ENCODE results near the gene XPO1.

Gene XPO1

GRCh38 chr2:61437170-61437569 lies 101.0 kb downstream of the XPO1 start:
- CTCF ChIA-PET = interaction anchor here (1.5 kb wide), 1 partner anchor 15 kb away, joined by 5 read pairs; no protein-coding TSS in a partner anchor
- no peak overlapping the region for H3K4me3 ChIP-seq (ENCODE audit: control insufficient read depth in 1 of 7, extremely low read depth in 1 of 7, insufficient read depth in 4 of 7, low read depth in 2 of 7, low read length in 6 of 7)
- H3K27ac ChIP-seq (ENCODE audit: insufficient read depth in 1 of 2, low read depth in 1 of 2, low read length in 2 of 2, poor library complexity in 1 of 2, severe bottlenecking in 2 of 2) = no peak overlapping the region
- 94% methylated on average over 2 of the region's 4 CpGs for WGBS (ENCODE audit: insufficient coverage)
- peaks cover 0 to 22% (median 6%) of the 10 kb centered on the region in 4 experiments for H3K4me1 ChIP-seq (ENCODE audit: control extremely low read depth in 1 of 4, control insufficient read depth in 4 of 4, insufficient read depth in 4 of 4, low read length in 3 of 4)
- H3K36me3 ChIP-seq (ENCODE audit: control insufficient read depth in 4 of 4, insufficient read depth in 4 of 4, low read length in 3 of 4) = peaks cover 0 to 7% (median 4%) of the 10 kb centered on the region in 4 experiments
- POLR2A ChIA-PET = interaction anchor here (0.6 kb wide), 1 partner anchor 14 kb away, joined by 5 read pairs; no protein-coding TSS in a partner anchor
- DNase-seq = no peak
- H3K27me3 ChIP-seq (replicated peaks in 2 of 5; ENCODE audit: control insufficient read depth in 4 of 5, insufficient read depth in 5 of 5, low read length in 4 of 5) = no peaks in the 10 kb centered on the region
- H3K9me3 ChIP-seq (ENCODE audit: control extremely low read depth in 1 of 5, control insufficient read depth in 4 of 5, insufficient read depth in 2 of 5, low read depth in 1 of 5, low read length in 4 of 5) = peaks cover 0 to 17% (median 2%) of the 10 kb centered on the region in 5 experiments

- DNase-seq = no peak
- Histone ChIP-seq H3K4me1 (ENCODE audit: control extremely low read depth in 1 of 4, control insufficient read depth in 4 of 4, insufficient read depth in 4 of 4, low read length in 3 of 4) (peaks cover 0 to 18% (median 6%) of the 10 kb centered on the region in 4 experiments), H3K9me3 (ENCODE audit: control extremely low read depth in 1 of 5, control insufficient read depth in 4 of 5, insufficient read depth in 2 of 5, low read depth in 1 of 5, low read length in 4 of 5) (peaks cover 0 to 17% (median 2%) of the 10 kb centered on the region in 5 experiments), H3K27ac (ENCODE audit: insufficient read depth in 1 of 2, low read depth in 1 of 2, low read length in 2 of 2, poor library complexity in 1 of 2, severe bottlenecking in 2 of 2) (no peak overlapping the region), H3K36me3 (ENCODE audit: control insufficient read depth in 4 of 4, insufficient read depth in 4 of 4, low read length in 3 of 4) (peaks cover 0 to 7% (median 4%) of the 10 kb centered on the region in 4 experiments), H3K4me3 (ENCODE audit: control insufficient read depth in 1 of 7, extremely low read depth in 1 of 7, insufficient read depth in 4 of 7, low read depth in 2 of 7, low read length in 6 of 7) (no peak overlapping the region), H3K27me3 (replicated peaks in 2 of 5; ENCODE audit: control insufficient read depth in 4 of 5, insufficient read depth in 5 of 5, low read length in 4 of 5) (no peaks in the 10 kb centered on the region)
- POLR2A ChIA-PET = no interaction called here
- WGBS (ENCODE audit: insufficient coverage) = 80% methylated on average over 1 of the region's 2 CpGs
- CTCF ChIA-PET = interaction anchor here (0.8 to 1.5 kb wide), 2 partner anchors 10 to 14 kb away, joined by 3 to 5 read pairs; no protein-coding TSS in a partner anchor
Measured at GRCh38 chr2:61436092-61436491, 102.1 kb downstream of the XPO1 start.

GRCh38 chr2:61435291-61435690 lies 102.9 kb downstream of the XPO1 start:
- peaks cover 0 to 7% (median 4%) of the 10 kb centered on the region in 4 experiments for H3K36me3 ChIP-seq (ENCODE audit: control insufficient read depth in 4 of 4, insufficient read depth in 4 of 4, low read length in 3 of 4)
- no peak overlapping the region for H3K4me3 ChIP-seq (ENCODE audit: control insufficient read depth in 1 of 7, extremely low read depth in 1 of 7, insufficient read depth in 4 of 7, low read depth in 2 of 7, low read length in 6 of 7)
- DNase-seq = no peak
- POLR2A ChIA-PET = no interaction called here
- no peak overlapping the region for H3K27ac ChIP-seq (ENCODE audit: insufficient read depth in 1 of 2, low read depth in 1 of 2, low read length in 2 of 2, poor library complexity in 1 of 2, severe bottlenecking in 2 of 2)
- H3K4me1 ChIP-seq (ENCODE audit: control extremely low read depth in 1 of 4, control insufficient read depth in 4 of 4, insufficient read depth in 4 of 4, low read length in 3 of 4) = peaks cover 0 to 18% (median 6%) of the 10 kb centered on the region in 4 experiments
- H3K27me3 ChIP-seq (replicated peaks in 2 of 5; ENCODE audit: control insufficient read depth in 4 of 5, insufficient read depth in 5 of 5, low read length in 4 of 5) = no peaks in the 10 kb centered on the region
- CTCF ChIA-PET = no interaction called here
- peaks cover 0 to 17% (median 2%) of the 10 kb centered on the region in 5 experiments for H3K9me3 ChIP-seq (ENCODE audit: control extremely low read depth in 1 of 5, control insufficient read depth in 4 of 5, insufficient read depth in 2 of 5, low read depth in 1 of 5, low read length in 4 of 5)
- no CpG with 5 or more reads among the region's 1 CpG for WGBS (ENCODE audit: insufficient coverage)

- H3K9me3 ChIP-seq (ENCODE audit: control extremely low read depth in 1 of 5, control insufficient read depth in 4 of 5, insufficient read depth in 2 of 5, low read depth in 1 of 5, low read length in 4 of 5) = peaks cover 0 to 17% (median 0%) of the 10 kb centered on the region in 5 experiments
- ChIA-PET POLR2A (no interaction called here), CTCF (no interaction called here)
- peaks cover 0 to 15% (median 6%) of the 10 kb centered on the region in 4 experiments for H3K4me1 ChIP-seq (ENCODE audit: control extremely low read depth in 1 of 4, control insufficient read depth in 4 of 4, insufficient read depth in 4 of 4, low read length in 3 of 4)
- no peak overlapping the region for H3K4me3 ChIP-seq (ENCODE audit: control insufficient read depth in 1 of 7, extremely low read depth in 1 of 7, insufficient read depth in 4 of 7, low read depth in 2 of 7, low read length in 6 of 7)
- H3K27ac ChIP-seq (ENCODE audit: insufficient read depth in 1 of 2, low read depth in 1 of 2, low read length in 2 of 2, poor library complexity in 1 of 2, severe bottlenecking in 2 of 2) = no peak overlapping the region
- peak in 2 of 3 donors; percentile 66 to 74 for DNase-seq
- peaks cover 0 to 4% (median under 1%) of the 10 kb centered on the region in 4 experiments for H3K36me3 ChIP-seq (ENCODE audit: control insufficient read depth in 4 of 4, insufficient read depth in 4 of 4, low read length in 3 of 4)
- H3K27me3 ChIP-seq (replicated peaks in 2 of 5; ENCODE audit: control insufficient read depth in 4 of 5, insufficient read depth in 5 of 5, low read length in 4 of 5) = no peaks in the 10 kb centered on the region
Measured at GRCh38 chr2:61434314-61434713, 103.8 kb downstream of the XPO1 start.

DNA sequence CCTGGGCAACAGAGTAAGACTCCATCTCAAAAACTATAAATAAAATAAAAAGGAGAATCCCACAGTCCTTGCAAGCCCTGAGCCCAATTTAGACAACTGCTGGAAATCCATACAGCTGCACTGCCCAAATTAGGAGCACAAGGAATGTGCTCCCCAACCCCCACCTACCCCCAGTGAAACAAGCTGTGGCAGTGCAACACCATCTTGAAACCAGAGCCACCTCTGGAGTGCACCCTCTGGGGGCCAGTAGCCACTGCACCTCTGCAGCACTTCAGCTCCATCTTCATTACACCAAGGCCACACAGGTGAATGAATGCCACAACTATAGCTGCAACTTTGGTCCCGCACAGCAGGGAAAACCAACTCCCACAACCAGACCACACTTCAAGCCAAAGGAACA lies 104.5 kb downstream of the XPO1 start:
- CTCF ChIA-PET = interaction anchor here (1.0 to 1.3 kb wide), 2 partner anchors 24 to 29 kb away, joined by 3 read pairs; no protein-coding TSS in a partner anchor
- POLR2A ChIA-PET = no interaction called here
- 100% methylated on average over 1 of the region's 1 CpG for WGBS (ENCODE audit: insufficient coverage)

DNA sequence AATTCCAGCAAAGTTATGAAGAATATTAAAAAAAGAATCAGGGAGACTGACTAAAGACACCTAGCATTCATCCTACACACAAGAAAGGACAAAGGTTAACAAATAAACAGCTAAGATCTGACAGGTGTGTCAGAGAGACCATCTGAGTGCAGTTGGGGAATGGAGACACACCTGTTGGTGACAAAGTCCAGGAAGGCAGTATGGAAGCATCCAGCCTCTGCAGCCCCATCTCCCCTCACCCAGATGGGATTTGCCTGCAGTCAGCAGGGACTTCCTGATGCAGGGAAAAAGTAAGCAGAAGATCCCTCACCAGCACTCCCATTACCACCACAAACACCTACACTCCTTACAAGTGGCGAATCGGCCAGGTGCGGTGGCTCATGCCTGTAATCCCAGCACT lies 105.2 kb downstream of the XPO1 start:
- 96% methylated on average over 3 of the region's 3 CpGs for WGBS (ENCODE audit: insufficient coverage)
- Histone ChIP-seq H3K9me3 (ENCODE audit: control extremely low read depth in 1 of 5, control insufficient read depth in 4 of 5, insufficient read depth in 2 of 5, low read depth in 1 of 5, low read length in 4 of 5) (peaks cover 0 to 14% (median 0%) of the 10 kb centered on the region in 5 experiments), H3K4me3 (ENCODE audit: control insufficient read depth in 1 of 7, extremely low read depth in 1 of 7, insufficient read depth in 4 of 7, low read depth in 2 of 7, low read length in 6 of 7) (no peak overlapping the region), H3K27ac (ENCODE audit: insufficient read depth in 1 of 2, low read depth in 1 of 2, low read length in 2 of 2, poor library complexity in 1 of 2, severe bottlenecking in 2 of 2) (no peak overlapping the region), H3K4me1 (ENCODE audit: control extremely low read depth in 1 of 4, control insufficient read depth in 4 of 4, insufficient read depth in 4 of 4, low read length in 3 of 4) (peaks cover 0 to 14% (median 6%) of the 10 kb centered on the region in 4 experiments), H3K27me3 (replicated peaks in 2 of 5; ENCODE audit: control insufficient read depth in 4 of 5, insufficient read depth in 5 of 5, low read length in 4 of 5) (no peaks in the 10 kb centered on the region), H3K36me3 (ENCODE audit: control insufficient read depth in 4 of 4, insufficient read depth in 4 of 4, low read length in 3 of 4) (no peaks in the 10 kb centered on the region)
- ChIA-PET POLR2A (no interaction called here), CTCF (interaction anchor here (0.7 to 1.3 kb wide), 4 partner anchors 15 to 47 kb away, joined by 3 to 4 read pairs (median 3); no protein-coding TSS in a partner anchor)
- no peak for DNase-seq

More for the DNA sequence above, 104.5 kb downstream of the XPO1 start:
- Histone ChIP-seq H3K36me3 (ENCODE audit: control insufficient read depth in 4 of 4, insufficient read depth in 4 of 4, low read length in 3 of 4) (no peaks in the 10 kb centered on the region), H3K27ac (ENCODE audit: insufficient read depth in 1 of 2, low read depth in 1 of 2, low read length in 2 of 2, poor library complexity in 1 of 2, severe bottlenecking in 2 of 2) (no peak overlapping the region), H3K9me3 (ENCODE audit: control extremely low read depth in 1 of 5, control insufficient read depth in 4 of 5, insufficient read depth in 2 of 5, low read depth in 1 of 5, low read length in 4 of 5) (peaks cover 0 to 17% (median 0%) of the 10 kb centered on the region in 5 experiments), H3K27me3 (replicated peaks in 2 of 5; ENCODE audit: control insufficient read depth in 4 of 5, insufficient read depth in 5 of 5, low read length in 4 of 5) (no peaks in the 10 kb centered on the region), H3K4me3 (ENCODE audit: control insufficient read depth in 1 of 7, extremely low read depth in 1 of 7, insufficient read depth in 4 of 7, low read depth in 2 of 7, low read length in 6 of 7) (no peak overlapping the region), H3K4me1 (ENCODE audit: control extremely low read depth in 1 of 4, control insufficient read depth in 4 of 4, insufficient read depth in 4 of 4, low read length in 3 of 4) (peaks cover 0 to 14% (median 6%) of the 10 kb centered on the region in 4 experiments)
- no peak for DNase-seq

- Histone ChIP-seq H3K27ac (ENCODE audit: insufficient read depth in 1 of 2, low read depth in 1 of 2, low read length in 2 of 2, poor library complexity in 1 of 2, severe bottlenecking in 2 of 2) (no peak overlapping the region), H3K4me1 (ENCODE audit: control extremely low read depth in 1 of 4, control insufficient read depth in 4 of 4, insufficient read depth in 4 of 4, low read length in 3 of 4) (peaks cover 0 to 20% (median 10%) of the 10 kb centered on the region in 4 experiments), H3K27me3 (replicated peaks in 2 of 5; ENCODE audit: control insufficient read depth in 4 of 5, insufficient read depth in 5 of 5, low read length in 4 of 5) (no peaks in the 10 kb centered on the region), H3K36me3 (ENCODE audit: control insufficient read depth in 4 of 4, insufficient read depth in 4 of 4, low read length in 3 of 4) (no peaks in the 10 kb centered on the region), H3K9me3 (ENCODE audit: control extremely low read depth in 1 of 5, control insufficient read depth in 4 of 5, insufficient read depth in 2 of 5, low read depth in 1 of 5, low read length in 4 of 5) (peaks cover 0 to 2% (median 0%) of the 10 kb centered on the region in 5 experiments), H3K4me3 (ENCODE audit: control insufficient read depth in 1 of 7, extremely low read depth in 1 of 7, insufficient read depth in 4 of 7, low read depth in 2 of 7, low read length in 6 of 7) (no peak overlapping the region)
- DNase-seq = no peak
- ChIA-PET POLR2A (interaction anchor here (0.6 kb wide), 1 partner anchor 39 kb away, joined by 3 read pairs; no protein-coding TSS in a partner anchor), CTCF (interaction anchor here (1.0 to 3.4 kb wide), 3 partner anchors 10 to 26 kb away, joined by 3 to 15 read pairs (median 5); no protein-coding TSS in a partner anchor)
- 98% methylated on average over 5 of the region's 5 CpGs for WGBS (ENCODE audit: insufficient coverage)
Measured at GRCh38 chr2:61431345-61431744, 106.8 kb downstream of the XPO1 start.
